AG04450 (cell line): ENCODE measurements around the gene ITGB7. TPM values are rescaled to one million over a fixed set of nuclear protein-coding genes. Genes with fewer than 3 reads are reported as not detected.

Source experiments
- CTCF ChIA-PET: fragments of 300-600, 350-600 bp; formaldehyde crosslinking; extraction: SDS; loops from one replicate; lab custom pipeline; 2022; ENCODE audit warnings: antibody characterized with exemption, inconsistent platforms; lab: Charles Lee
- POLR2A ChIA-PET: fragments of 350-600 bp; formaldehyde crosslinking; extraction: SDS; loops from one replicate; lab custom pipeline; 2021; ENCODE audit warnings: antibody characterized with exemption, inconsistent platforms; lab: Yijun Ruan, JAX
- DNase-seq: peaks from one replicate; pipeline ENCODE4 v3.0.0-alpha.2; 2011; ENCODE audit warnings: low read depth, low spot score
- H3K27ac ChIP-seq: one replicate; pipeline ENCODE4 v1.5.1; 2012; ENCODE audit warnings: low read depth, low read length, control low read depth
- H3K27me3 ChIP-seq: one replicate; pipeline ENCODE4 v1.6.0; 2012; ENCODE audit warnings: low read length; ENCODE audit not compliant: control insufficient read depth, insufficient read depth
- H3K4me3 ChIP-seq: 2 replicates; pipeline ENCODE4 v1.5.1; 2011; ENCODE audit warnings: mild to moderate bottlenecking, low read depth, low read length, control low read depth
- H3K9me3 ChIP-seq: 2 replicates; pipeline ENCODE4 v1.5.1; 2012; ENCODE audit warnings: low read length; ENCODE audit not compliant: control insufficient read depth, insufficient read depth
- polyA plus RNA-seq: library from polyadenylated mRNA; depleted of rRNA; stranded (reverse); fragments of >200 nt; gene quantifications from 2 replicates; pipeline ENCODE4 v1.2.3, GENCODE V29; 2011
- TF ChIP-seq, protein P1 (sequence below): IDR thresholded peaks from 2 replicates; pipeline ENCODE4 v1.5.1; 2011; ENCODE audit warnings: low read depth, low read length, control low read depth, inconsistent platforms

ITGB7 gene
- polyA plus RNA-seq, 1 experiment: 0.15 TPM

GRCh38 chr12:53200458-53201176 lies 6.4 kb downstream of the ITGB7 start:
- Histone ChIP-seq H3K9me3 (no peaks in the 10 kb centered on the region; the same call in 1 of the 2 replicates), H3K4me3 (no peak overlapping the region), H3K27me3 (no peaks in the 10 kb centered on the region), H3K27ac (peak overlapping the region; percentile 65)
- TF ChIP-seq, protein P1, sequence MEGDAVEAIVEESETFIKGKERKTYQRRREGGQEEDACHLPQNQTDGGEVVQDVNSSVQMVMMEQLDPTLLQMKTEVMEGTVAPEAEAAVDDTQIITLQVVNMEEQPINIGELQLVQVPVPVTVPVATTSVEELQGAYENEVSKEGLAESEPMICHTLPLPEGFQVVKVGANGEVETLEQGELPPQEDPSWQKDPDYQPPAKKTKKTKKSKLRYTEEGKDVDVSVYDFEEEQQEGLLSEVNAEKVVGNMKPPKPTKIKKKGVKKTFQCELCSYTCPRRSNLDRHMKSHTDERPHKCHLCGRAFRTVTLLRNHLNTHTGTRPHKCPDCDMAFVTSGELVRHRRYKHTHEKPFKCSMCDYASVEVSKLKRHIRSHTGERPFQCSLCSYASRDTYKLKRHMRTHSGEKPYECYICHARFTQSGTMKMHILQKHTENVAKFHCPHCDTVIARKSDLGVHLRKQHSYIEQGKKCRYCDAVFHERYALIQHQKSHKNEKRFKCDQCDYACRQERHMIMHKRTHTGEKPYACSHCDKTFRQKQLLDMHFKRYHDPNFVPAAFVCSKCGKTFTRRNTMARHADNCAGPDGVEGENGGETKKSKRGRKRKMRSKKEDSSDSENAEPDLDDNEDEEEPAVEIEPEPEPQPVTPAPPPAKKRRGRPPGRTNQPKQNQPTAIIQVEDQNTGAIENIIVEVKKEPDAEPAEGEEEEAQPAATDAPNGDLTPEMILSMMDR: no peak
- ChIA-PET CTCF (interaction anchor here (0.6 to 2.7 kb wide), 4 partner anchors 11 to 135 kb away, joined by 3 to 8 read pairs (median 4); no protein-coding TSS in a partner anchor), POLR2A (no interaction called here)
- DNase-seq: no peak

- CTCF ChIA-PET: interaction anchor here (0.6 to 2.7 kb wide), 3 partner anchors 11 to 134 kb away, joined by 3 to 8 read pairs (median 4); no protein-coding TSS in a partner anchor
- Histone ChIP-seq H3K9me3 (no peaks in the 10 kb centered on the region; the same call in 1 of the 2 replicates), H3K27me3 (no peaks in the 10 kb centered on the region), H3K4me3 (no peak overlapping the region), H3K27ac (no peak overlapping the region)
- POLR2A ChIA-PET: no interaction called here
- DNase-seq: no peak
- TF ChIP-seq, protein P1: no peak
Measured at GRCh38 chr12:53200107-53200457, 7.0 kb downstream of the ITGB7 start.

- TF ChIP-seq, protein P1: no peak
- POLR2A ChIA-PET: no interaction called here
- CTCF ChIA-PET: interaction anchor here (1.7 to 3.2 kb wide), 4 partner anchors 14 to 135 kb away, joined by 8 to 61 read pairs (median 10); partner anchors contain the start of gene AAAS
- no peak overlapping the region for H3K27ac ChIP-seq
- DNase-seq: no peak
- H3K9me3 ChIP-seq: no peaks in the 10 kb centered on the region; the same call in 1 of the 2 replicates
- no peaks in the 10 kb centered on the region for H3K27me3 ChIP-seq
- H3K4me3 ChIP-seq: no peak overlapping the region
Measured at GRCh38 chr12:53199700-53200099, 7.4 kb downstream of the ITGB7 start.

GRCh38 chr12:53198486-53199110 lies 8.5 kb downstream of the ITGB7 start:
- DNase-seq: no peak
- TF ChIP-seq, protein P1: no peak
- POLR2A ChIA-PET: interaction anchor here (1.3 kb wide), 1 partner anchor 132 kb away, joined by 4 read pairs; no protein-coding TSS in a partner anchor
- CTCF ChIA-PET: interaction anchor here (0.6 to 3.2 kb wide), 12 partner anchors 9 to 151 kb away, joined by 3 to 61 read pairs (median 8); partner anchors contain the start of genes AAAS and ITGB7
- H3K27ac ChIP-seq: no peak overlapping the region
- H3K27me3 ChIP-seq: no peaks in the 10 kb centered on the region
- H3K4me3 ChIP-seq: no peak overlapping the region
- no peaks in the 10 kb centered on the region; the same call in 1 of the 2 replicates for H3K9me3 ChIP-seq
